Left ventricle myocardium inferior (tissue), 1 donor: ENCODE results near the gene AGAP1. TPM values are rescaled to one million over a fixed set of nuclear protein-coding genes. Genes with fewer than 3 reads are reported as not detected.

ENCODE experiments used
- DNase-seq: peaks from one replicate; pipeline ENCODE4 v3.0.0-alpha.2; 2020
- H3K27ac ChIP-seq: fragments of 200-600 bp; replicated peaks from 2 replicates; pipeline ENCODE4 v1.8.0; 2021
- H3K27me3 ChIP-seq: fragments of 200-600 bp; 2 replicates; pipeline ENCODE4 v1.8.0; 2021; ENCODE audit warnings: low read depth
- H3K36me3 ChIP-seq: fragments of 200-600 bp; 2 replicates; pipeline ENCODE4 v1.8.0; 2021
- H3K4me1 ChIP-seq: fragments of 200-600 bp; 2 replicates; pipeline ENCODE4 v1.8.0; 2021
- H3K4me3 ChIP-seq: fragments of 200-600 bp; 2 replicates; pipeline ENCODE4 v1.8.0; 2021; ENCODE audit warnings: mild to moderate bottlenecking, moderate library complexity
- H3K9me3 ChIP-seq: fragments of 200-600 bp; replicated peaks from 2 replicates; pipeline ENCODE4 v1.8.0; 2021
- CTCF ChIP-seq: fragments of 200-600 bp; IDR thresholded peaks from 2 replicates; pipeline ENCODE4 v1.8.0; 2021; ENCODE audit warnings: antibody characterized with exemption, mild to moderate bottlenecking, borderline replicate concordance
- intact Hi-C: fragments of 100-400 bp; cut with micrococcal nuclease; formaldehyde crosslinking; loops from one replicate; pipeline ENCODE4 v1.11.0; 2022
- total RNA-seq: library from RNA; stranded (reverse); fragmentation: NEBNext Ultra II Directional; extraction: Animal tissue kit (Norgen Biotek cat#: 25700); gene quantifications from one replicate; pipeline ENCODE4 v1.2.1, GENCODE V29; 2021
- donor health status: DM: no; HTN: yes; CAD: no; lungs with severe emphysema.

The AGAP1 gene
- total RNA-seq, 1 donor from 2014 or later, result 18.1 TPM

GRCh38 chr2:235986361-235986760 lies 492.5 kb downstream of the AGAP1 start:
- TF ChIP-seq CTCF, result no peak
- no peak overlapping the region for H3K4me3 ChIP-seq
- intact Hi-C loops, result no loop called here
- peaks cover 8% of the 10 kb centered on the region for H3K4me1 ChIP-seq
- H3K36me3 ChIP-seq, result no peaks in the 10 kb centered on the region
- no peak overlapping the region for H3K27ac ChIP-seq
- peaks cover 4% of the 10 kb centered on the region for H3K9me3 ChIP-seq
- DNase-seq, result no peak
- no peaks in the 10 kb centered on the region for H3K27me3 ChIP-seq

- intact Hi-C loops, result no loop called here
- Histone ChIP-seq H3K9me3 (peaks cover 4% of the 10 kb centered on the region), H3K27me3 (no peaks in the 10 kb centered on the region), H3K27ac (no peak overlapping the region), H3K4me1 (peaks cover 8% of the 10 kb centered on the region), H3K36me3 (no peaks in the 10 kb centered on the region), H3K4me3 (no peak overlapping the region)
- DNase-seq, result no peak
- TF ChIP-seq CTCF, result no peak
Measured at GRCh38 chr2:235988271-235989015, 494.6 kb downstream of the AGAP1 start.

- peaks cover 3% of the 10 kb centered on the region for H3K9me3 ChIP-seq
- DNase-seq, result no peak
Measured at GRCh38 chr2:235989591-235989990, 495.7 kb downstream of the AGAP1 start.

GRCh38 chr2:235990344-235990743 lies 496.5 kb downstream of the AGAP1 start:
- intact Hi-C loops, result no loop called here
- H3K27ac ChIP-seq, result no peak overlapping the region
- peak; percentile 73 for DNase-seq
- H3K4me3 ChIP-seq, result no peak overlapping the region
- no peaks in the 10 kb centered on the region for H3K36me3 ChIP-seq
- H3K9me3 ChIP-seq, result no peaks in the 10 kb centered on the region
- H3K4me1 ChIP-seq, result peaks cover 8% of the 10 kb centered on the region
- no peaks in the 10 kb centered on the region for H3K27me3 ChIP-seq
- no peak for TF ChIP-seq CTCF

More at GRCh38 chr2:235989591-235989990, 495.7 kb downstream of the AGAP1 start:
- H3K4me3 ChIP-seq, result no peak overlapping the region
- H3K36me3 ChIP-seq, result no peaks in the 10 kb centered on the region
- no peak overlapping the region for H3K27ac ChIP-seq
- intact Hi-C loops, result no loop called here
- no peaks in the 10 kb centered on the region for H3K27me3 ChIP-seq
- H3K4me1 ChIP-seq, result peaks cover 8% of the 10 kb centered on the region
- no peak for TF ChIP-seq CTCF

- intact Hi-C loops, result no loop called here
- no peaks in the 10 kb centered on the region for H3K36me3 ChIP-seq
- H3K27me3 ChIP-seq, result no peaks in the 10 kb centered on the region
- no peak overlapping the region for H3K27ac ChIP-seq
- H3K4me1 ChIP-seq, result peaks cover 8% of the 10 kb centered on the region
- DNase-seq, result no peak
- no peak for TF ChIP-seq CTCF
- no peaks in the 10 kb centered on the region for H3K9me3 ChIP-seq
- no peak overlapping the region for H3K4me3 ChIP-seq
Measured at GRCh38 chr2:235992024-235992423, 498.2 kb downstream of the AGAP1 start.
